GM21619 (cell line): ENCODE results near the gene BOLA2.
"Not testable (repeated sequence)": the region's sequence is repeated elsewhere in the genome, so short reads cannot be mapped to it uniquely, and the experiment has no call there.

Source experiments
- ATAC-seq: cut with Tn5 transposase; IDR thresholded peaks from one replicate; pipeline ENCODE4 v1.9.1; 2021; ENCODE audit not compliant: unreplicated experiment

Gene BOLA2

DNA sequence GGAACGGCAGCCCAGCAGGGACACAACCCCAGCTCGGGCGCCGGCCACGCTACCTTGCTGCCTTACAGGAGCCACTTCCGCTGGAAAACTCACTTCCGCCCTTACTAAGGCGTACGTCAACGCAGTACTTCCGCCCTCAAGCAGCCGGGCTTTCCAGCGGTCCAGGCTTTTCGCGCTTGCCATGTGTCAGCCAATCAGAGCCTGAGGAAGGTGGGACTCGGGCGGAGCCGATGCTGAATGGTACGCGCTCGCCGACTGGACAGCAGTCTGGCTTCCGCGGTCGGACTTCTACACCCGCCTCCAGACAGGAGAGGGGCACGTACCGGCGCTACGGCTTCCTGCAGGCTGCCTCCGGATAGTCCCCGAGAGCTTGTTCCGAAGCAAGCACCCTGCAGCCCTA, at the start of gene BOLA2, which contains the start of gene SLX1B:
BOLA2 (minus strand) TSS at position 83 of the 400 bp plus-strand sequence. CDS start 98 bp downstream, outside the sequence.
SLX1B (plus strand) TSS at position 265 of the 400 bp plus-strand sequence.
- ATAC-seq = peak; percentile 81

DNA sequence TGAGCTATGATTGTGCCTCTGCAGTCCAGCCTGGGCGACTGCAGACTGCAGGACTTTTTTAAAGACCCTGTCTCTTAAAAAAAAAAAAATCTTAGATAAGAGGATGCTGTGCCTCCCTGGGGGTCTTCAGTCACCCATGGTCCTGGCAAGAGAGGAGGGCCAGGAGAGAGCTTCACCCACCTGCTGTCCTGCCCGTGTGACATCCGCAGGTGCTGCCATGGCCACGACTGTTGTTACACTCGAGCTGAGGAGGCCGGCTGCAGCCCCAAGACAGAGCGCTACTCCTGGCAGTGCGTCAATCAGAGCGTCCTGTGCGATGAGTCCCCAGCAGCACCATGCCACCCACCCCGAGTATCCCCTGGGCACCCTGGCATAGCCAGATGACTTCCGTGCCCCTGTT, 28.1 kb upstream of the BOLA2 start:
- not testable (repeated sequence) for ATAC-seq

- ATAC-seq = not testable (repeated sequence)
These were observed 17.9 kb upstream of the BOLA2 start for GRCh38 chr16:29472065-29472464.

DNA sequence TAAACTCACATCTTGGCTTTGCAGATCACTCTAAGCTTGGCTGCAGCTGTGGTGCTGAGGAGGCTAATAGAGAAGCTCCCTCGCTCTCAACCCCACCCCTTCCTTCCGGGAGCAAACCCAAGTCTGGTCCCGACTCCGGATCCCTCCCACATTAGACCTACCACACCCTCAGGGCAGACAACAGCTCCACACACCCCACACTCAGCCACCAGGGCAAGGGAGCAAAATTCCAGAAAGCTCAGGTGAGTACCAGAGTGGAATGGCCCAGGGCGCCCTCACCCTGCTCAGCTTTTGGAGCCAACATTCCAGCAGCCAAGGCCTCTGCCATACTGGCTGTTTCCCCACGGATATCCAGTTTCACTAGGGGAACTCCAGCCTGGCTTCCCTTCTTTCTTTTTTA, 15.5 kb upstream of the BOLA2 start:
- ATAC-seq = not testable (repeated sequence)

- not testable (repeated sequence) for ATAC-seq
These were observed 13.7 kb upstream of the BOLA2 start for GRCh38 chr16:29467654-29468366.

- ATAC-seq = not testable (repeated sequence)
These were observed 12.8 kb upstream of the BOLA2 start for GRCh38 chr16:29466904-29467303.

DNA sequence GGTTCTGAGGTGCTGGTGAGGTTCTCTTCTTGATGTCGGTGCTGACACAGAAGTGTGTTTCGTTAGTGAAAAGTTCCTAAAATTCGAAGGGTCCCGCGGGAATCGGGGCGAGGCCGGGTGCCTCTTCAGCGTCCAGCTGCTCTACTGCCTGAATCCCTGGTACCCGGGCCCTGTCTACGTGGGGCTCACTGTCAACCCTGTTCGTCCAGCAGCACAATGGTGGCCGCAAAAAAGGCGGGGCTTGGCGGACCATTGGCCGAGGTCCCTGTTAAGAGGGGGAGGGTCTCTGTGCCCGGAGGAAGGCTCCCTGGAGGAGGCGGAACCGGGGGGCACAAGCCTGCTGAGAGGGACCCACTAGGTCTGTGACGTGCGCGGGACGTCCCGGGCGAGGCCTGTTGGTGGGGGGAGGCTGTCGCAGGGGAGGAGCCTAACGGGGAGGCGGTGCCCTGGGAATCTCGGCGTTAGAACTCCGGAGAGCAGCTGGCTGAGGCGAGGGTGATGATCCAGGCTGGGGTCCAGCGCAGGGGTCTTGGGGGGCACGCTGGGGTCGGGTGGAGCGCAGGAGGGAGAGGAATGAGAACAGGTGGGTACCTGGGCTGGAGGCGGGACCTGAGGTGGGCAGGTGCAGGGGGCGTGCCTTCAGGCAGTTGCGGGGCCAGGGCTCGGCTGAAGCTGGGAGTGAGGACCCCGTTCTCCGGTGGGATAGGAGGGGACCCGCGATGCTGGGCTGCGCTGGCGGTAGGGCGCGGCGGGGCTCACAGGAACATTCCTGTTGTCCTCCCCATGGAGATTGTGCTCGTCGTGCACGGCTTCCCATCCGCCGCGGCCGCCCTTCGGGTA, 12.1 kb upstream of the BOLA2 start:
- ATAC-seq = not testable (repeated sequence)

DNA sequence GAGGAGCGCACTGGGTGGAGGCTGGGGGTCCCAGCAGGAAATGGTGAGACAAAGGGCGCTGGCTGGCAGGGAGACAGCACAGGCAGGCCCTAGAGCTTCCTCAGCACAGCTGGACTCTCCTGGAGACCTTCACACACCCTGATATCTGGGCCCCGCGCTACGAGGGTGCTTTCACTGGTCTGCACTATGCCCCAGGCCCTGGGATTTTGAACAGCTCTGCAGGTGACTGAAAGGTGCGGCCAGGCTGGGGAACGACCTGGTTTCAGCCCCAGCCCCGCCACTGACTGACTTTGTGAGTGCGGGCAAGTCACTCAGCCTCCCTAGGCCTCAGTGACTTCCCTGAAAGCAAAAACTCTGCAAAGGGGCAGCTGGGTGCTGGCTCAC, 6.5 kb upstream of the BOLA2 start:
- ATAC-seq = not testable (repeated sequence)

GRCh38 chr16:29459706-29460646, 5.8 kb upstream of the BOLA2 start, which contains the start of gene SULT1A4:
Gene SULT1A4, plus strand, starts transcription at chr16:29459913. Its CDS starts 1,473 bp downstream, at chr16:29461386.
- not testable (repeated sequence) for ATAC-seq

- ATAC-seq = not testable (repeated sequence)
These were observed 3.5 kb upstream of the BOLA2 start for GRCh38 chr16:29457660-29458059.

- peak; percentile 57 for ATAC-seq
These were observed 677 bp upstream of the BOLA2 start for GRCh38 chr16:29454828-29455227.

DNA sequence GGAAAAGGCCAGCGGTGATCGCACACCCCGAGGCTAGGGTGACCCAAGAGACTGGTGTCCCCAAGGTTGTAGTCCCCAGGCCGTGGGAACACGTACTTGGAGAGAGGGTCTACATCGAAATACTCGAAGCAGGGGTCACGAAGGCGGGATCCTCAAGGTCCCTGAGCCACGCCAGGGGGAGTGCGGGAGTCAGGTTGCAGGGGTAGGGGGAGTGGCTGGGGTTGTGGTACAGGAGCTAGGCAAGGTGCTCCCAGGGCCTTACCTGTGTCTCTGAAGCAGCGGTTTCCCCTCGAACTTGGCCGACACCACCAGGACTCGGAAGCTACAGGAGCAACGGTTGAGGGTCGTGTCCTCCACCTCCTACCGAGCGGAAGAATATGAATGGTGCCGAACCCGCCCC, 397 bp downstream of the BOLA2 start:
- ATAC-seq = peak; percentile 11

GRCh38 chr16:29425390-29425789, 28.8 kb downstream of the BOLA2 start:
- not testable (repeated sequence) for ATAC-seq

DNA sequence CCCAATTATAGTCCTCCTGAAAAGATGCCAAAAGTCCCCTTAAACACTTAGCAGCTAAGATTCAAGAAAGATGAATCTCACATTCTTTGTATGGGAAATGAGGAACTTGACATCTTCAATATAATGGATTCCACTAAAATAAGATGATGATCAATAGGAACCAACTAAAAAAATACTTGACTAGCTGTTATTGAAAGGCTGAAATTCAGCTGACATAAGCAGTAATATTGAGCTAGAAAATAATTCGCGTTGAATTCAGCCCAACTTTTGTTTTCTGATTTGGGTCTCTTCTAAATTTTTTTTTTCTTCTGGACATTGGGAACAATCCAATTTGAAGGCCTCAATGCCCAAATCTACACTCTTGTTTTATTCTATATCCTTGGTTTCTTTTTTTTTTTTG, 30.6 kb downstream of the BOLA2 start:
- ATAC-seq = not testable (repeated sequence)

GRCh38 chr16:29405249-29405648, 48.9 kb downstream of the BOLA2 start:
- not testable (repeated sequence) for ATAC-seq
